HG02938 (cell line): ENCODE results near the gene CNNM1.

Experiments used
- ATAC-seq: cut with Tn5 transposase; IDR thresholded peaks from one replicate; pipeline ENCODE4 v1.9.1; 2021; ENCODE audit warnings: mild to moderate bottlenecking, moderate library complexity; ENCODE audit not compliant: unreplicated experiment

Gene CNNM1

DNA sequence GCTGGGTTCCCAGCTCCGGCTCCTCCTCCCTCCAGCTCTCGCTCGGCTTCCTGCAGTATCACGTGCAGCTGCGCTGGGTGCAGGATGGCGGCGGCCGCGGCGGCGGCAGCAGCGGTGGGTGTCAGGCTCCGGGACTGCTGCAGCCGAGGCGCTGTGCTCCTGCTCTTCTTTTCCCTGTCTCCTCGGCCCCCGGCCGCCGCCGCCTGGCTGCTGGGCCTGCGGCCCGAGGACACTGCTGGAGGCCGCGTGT lies at the start of gene CNNM1:
CNNM1 (plus strand) TSS at position 53 of the 250 bp plus-strand sequence; CDS start at position 85, 32 bp downstream.
- ATAC-seq = no peak

DNA sequence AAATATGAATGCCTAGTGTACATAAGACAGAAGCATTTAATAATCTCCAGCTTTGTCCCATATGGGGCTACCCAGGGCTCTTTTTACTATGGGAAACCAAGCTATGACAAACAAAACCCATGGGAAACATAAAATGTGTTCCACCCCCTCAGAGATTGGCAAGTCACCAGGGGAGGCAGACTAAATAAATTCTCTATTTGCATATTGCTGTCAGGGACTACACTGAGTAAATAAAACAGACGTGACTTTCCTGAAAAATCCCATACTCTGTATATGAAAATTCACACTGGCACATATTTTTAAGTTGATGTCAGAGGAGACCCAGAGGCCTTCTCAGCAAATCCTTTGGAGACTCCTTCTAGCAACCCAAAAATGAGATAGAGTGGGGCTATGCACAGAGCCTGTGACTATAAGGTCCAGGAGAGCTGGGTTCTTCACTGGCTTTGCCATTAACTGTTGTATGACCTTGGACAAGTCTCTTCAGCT lies 49.5 kb upstream of the CNNM1 start:
- no peak for ATAC-seq

DNA sequence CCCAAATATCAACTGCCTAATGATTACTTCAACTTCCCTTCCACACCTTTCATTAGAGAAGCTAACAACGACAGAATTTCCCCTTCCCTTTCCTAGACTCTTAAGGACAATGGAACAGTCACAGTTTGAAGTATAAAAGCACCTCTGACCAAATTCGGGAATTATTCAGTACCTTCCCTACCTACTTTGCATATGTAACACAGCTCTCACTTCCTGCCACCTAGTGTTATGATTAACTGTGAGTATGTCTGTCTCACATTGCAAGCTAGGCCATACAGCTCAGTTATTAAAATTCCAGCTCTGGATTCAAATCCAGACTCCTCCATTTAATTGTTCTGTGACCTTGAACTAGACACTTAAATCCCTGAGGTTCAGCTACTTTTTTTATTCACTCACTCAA lies 48.7 kb upstream of the CNNM1 start:
- peak; percentile 88 for ATAC-seq

DNA sequence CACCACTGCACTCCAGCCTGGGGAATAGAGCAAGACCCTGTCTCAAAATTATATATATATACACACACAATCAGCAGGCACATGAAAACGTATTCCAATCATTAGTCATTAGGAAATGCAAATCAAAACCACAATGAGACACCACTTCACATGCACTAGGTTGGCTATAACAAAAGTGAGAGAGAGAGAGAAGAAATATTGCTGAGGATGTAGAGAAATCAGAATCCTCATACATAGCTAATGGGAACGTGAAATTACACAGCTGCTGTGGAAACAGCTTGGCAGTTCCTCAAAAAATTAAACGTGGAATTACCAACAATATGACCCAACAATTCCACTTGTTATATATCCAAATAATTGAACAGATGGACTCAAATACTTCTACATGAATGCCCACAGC lies 43.3 kb upstream of the CNNM1 start:
- no peak for ATAC-seq

DNA sequence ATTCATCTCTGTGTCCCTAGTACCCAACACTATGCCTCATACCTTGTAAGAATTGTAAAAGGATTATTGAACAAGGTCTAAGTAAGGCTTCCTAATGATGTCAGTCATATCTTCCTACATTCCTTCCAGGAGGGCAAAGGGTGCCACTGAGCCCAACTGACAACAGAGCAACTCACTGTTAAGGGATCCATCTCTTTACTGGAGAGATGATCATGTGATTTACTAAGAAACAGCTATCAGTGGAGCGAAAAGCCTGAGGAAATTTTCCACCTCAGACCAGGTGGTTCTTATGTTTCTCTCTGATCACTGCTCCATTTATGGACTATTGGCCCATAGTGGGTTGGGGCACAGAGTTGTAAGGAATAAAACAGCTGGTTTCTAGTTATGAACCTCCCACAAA lies 38.9 kb upstream of the CNNM1 start:
- no peak for ATAC-seq

DNA sequence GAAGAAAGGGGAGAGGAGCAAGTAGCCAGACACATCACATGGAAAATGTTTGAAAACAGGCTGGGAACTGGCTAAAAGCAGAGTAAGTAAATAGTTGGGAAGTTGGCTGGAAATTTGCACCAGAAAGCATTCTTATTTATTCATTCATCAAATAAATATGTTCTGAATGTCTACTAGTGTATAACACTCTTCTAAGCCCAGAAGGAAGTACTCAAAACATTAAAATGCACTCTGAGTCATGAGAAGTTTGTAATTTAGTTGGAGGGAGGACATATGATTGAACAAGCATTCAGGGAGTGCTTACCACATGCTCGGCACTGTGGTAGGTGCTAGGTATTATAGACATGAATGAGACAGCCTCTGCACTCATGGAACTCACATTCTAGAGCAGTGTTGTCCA lies 37.0 kb upstream of the CNNM1 start:
- no peak for ATAC-seq

DNA sequence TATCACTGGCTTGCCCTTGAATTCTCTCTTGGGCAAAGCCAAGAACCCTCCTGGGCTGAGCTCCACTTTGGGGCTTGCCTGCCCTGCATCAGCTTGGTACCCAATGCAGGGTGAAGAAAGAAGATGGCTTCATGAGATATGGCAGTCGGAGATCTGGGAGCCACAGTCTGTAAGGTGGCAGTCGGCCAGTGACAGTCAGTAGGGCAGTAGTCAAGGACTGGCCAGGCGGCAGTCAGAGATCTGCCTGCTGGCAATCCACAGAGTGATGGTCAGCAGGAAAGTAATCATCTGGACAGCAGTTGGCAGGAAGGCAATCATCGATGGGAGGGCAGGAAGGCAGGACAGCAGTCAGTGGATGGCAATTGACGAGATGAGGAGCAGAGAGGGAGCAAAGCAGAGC lies 32.6 kb upstream of the CNNM1 start:
- ATAC-seq = no peak

DNA sequence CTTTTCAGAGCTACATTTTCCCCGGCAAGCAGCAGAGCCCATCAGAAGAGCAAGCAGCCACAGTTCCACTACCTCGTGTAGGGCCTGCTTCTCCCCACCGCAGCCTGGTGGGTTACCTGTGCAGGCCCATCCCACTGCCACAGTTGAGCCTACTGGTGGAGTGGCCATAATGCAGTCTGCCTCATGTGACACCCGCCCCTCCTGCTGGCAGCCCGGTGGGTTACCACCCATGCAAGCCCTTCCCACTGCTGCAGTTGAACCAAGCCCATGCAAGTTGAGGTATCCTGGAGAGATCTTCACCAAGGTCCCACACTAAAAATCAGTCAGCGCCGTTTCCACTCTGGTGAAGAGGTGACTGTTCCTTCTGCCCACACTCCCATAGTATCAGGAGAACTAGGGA lies 32.1 kb upstream of the CNNM1 start:
- ATAC-seq = no peak

DNA sequence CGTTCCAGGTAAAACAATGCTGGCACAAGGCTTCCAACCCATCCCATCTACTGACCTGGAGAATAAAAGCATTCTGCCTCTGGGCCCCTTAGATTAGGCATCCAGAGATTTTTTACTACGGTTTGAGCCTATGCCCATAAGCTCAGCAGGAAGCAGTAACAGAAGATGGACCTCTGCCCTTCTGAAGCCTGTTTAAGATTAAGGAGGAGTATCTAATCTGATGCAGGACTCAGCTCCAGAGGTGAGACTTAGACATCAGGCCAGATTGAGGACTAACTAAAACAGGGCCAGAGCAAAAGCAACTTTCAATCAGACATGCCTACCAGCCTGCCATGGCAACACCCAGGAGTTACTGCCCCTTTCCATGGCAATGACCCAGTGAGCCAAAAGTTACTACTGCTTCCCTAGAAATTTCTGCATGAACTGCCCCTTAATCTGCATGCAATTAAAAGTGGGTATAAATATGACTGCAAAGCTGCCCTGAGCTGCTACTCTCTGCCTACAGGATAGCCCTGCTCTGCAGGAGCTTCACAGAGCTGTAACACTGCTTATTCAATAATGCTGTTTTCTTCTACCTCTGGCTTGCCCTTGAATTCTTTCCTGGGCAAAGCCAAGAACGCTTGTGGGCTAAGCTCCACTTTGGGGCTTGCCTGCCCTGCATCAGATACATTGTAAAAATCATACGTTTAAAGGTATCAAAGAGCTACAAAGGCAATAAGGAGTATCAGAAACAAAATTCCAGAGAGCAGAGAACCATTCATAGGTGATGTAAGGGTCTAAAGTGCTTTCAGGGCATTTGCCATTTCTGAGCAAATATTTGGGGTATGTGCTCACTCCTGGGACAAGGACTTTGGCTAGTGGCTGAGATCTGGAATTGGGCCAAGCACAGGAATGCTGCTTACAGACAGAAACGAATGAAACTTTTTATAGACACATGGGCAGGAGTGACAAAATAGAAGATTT lies 25.0 kb upstream of the CNNM1 start:
- ATAC-seq = no peak

DNA sequence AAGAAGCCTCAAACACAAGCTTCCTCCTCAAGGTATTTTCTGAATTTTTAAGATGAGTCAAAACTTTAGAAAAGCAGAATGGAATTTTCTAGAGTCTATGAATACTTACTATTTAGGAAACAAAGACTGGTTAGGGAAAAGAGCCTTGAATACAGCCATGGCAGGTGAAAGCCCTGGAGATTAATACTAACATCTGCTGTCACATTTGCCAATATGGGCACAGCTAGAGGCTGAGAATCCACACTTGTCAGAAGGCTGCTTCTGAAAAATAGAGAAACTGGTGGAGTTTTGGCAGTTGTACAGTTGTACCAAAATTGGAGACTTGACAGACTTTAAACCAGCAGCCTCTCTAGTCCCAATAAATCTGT lies 24.3 kb upstream of the CNNM1 start:
- ATAC-seq = no peak

DNA sequence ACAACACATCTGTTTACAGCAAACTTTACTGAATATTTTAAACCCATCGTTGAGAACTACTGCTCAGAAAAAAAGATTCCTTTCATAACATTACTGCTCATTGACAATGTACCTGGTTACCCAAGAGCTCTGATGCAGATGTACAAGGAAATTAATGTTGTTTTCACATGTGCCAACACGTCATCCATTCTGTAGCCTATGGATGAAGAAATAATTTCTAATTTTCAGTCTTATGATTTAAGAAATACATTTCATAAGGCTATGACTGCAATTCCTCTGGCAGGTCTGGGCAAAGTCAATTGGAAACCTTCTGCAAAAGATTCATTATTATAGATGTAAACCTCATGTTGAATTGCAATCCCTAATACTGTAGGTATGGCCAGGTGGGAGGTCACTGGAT lies 16.7 kb upstream of the CNNM1 start:
- no peak for ATAC-seq

DNA sequence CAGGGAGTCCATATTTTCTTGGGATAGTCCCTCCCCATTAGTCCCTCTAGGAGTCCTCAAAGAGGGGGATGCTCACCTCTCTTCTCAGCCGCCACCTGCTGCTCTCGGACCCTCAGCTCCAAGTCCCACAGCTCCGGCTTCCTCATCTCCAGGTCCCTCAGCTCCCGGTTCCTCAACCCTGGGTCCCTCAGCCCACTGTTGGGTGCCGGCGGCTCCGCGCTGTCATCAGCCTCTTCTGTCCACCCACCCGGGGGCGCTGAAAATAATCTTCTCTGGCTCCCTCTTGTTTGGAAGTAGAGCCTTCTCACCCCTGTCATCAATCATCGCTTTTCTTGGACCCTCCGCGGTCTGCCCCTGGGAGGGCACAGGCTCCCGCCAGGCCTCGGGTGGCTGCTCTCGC lies 13.3 kb upstream of the CNNM1 start:
- ATAC-seq = no peak

DNA sequence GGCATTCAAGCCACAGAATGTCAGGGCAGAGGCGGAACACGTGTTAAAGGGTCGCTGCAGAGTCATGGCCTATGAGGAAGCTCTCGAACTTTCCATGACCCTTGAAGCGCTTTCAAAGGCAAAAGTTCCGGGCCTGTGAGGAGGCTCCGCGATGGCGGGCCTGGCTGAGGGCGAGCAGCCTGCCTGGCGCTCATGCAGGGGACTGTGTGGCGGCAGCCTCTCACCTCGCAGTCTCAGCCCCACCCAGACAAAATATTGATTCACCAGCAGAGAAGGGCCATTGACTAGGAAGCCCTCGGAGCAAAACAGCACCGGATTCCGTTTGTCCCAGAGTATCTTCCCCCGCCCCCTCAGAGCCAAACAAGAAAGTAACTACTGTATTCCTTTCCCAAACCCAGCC lies 12.8 kb upstream of the CNNM1 start:
- ATAC-seq = no peak

DNA sequence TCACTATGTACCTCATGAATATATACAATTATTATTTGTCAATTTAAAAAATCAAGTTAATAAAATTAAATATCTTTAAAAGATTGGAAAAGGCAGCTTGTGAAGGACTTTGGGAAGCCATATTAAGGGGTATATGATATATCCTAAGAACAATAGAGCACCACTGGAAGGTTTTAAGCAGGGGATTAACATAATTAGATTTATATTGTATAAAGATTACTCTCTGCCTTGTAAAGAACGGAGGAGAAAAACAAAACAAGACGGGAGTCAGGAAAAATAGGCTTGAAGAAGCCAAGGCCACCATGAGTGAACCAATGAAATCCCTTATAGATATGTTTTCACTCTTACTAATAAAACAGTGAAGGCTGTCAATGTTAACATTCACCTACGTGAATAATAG lies 11.1 kb upstream of the CNNM1 start:
- ATAC-seq = no peak

DNA sequence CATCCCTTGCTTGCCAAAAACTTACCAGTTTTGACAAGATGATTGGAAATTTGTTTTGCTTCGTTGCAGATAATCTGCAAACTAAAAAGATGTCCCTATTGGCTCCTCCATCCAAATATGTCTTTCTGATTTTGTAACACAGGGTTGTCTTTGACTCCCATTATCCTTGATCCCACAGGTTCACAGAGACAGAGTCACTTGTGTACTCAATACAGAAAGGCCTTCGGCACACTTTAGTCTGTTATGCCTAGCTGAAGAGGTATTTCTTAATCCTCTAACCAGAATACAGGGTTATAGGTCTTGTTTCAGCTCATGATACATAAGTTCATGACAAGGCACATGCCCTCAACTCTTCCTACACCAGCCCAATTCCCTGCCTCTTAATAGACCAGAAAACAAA lies 10.7 kb upstream of the CNNM1 start:
- ATAC-seq = no peak

DNA sequence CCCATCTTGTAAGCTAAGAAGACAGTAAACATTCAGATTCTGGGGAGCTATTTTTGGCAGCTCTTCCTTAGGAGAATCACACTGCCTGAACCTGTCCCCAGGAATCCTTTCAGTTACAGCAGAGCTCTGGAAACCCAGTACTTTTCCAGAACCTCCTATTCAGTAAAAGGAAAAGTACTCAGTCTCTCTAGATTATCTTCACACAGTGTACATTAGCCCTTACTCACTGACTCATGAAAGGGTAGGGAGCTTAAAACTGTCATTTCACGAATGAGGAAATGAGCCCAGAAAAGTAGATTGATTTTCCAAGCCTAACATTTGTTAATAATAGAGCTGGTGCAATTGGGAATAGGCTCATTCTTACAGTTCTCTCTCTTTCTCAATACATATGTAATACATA lies 3.9 kb upstream of the CNNM1 start:
- no peak for ATAC-seq

DNA sequence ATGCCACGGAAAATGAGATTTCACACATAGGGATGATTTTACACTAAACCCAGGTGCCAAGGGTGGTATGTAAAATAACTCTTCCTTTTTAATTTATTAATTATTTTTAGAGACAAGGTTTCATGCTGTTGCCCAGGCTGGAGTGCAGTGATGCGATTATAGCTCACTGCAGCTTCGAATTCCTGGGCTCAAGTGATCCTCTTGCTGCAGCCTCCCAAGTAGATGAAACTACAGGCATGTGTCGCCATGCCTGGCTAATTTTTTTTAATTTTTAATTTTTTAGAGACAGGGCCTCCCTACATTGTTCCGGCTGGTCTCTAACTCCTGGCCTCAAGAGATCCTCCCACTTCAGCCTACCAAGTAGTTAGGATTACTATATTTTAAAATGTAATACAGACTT lies 2.3 kb upstream of the CNNM1 start:
- no peak for ATAC-seq

DNA sequence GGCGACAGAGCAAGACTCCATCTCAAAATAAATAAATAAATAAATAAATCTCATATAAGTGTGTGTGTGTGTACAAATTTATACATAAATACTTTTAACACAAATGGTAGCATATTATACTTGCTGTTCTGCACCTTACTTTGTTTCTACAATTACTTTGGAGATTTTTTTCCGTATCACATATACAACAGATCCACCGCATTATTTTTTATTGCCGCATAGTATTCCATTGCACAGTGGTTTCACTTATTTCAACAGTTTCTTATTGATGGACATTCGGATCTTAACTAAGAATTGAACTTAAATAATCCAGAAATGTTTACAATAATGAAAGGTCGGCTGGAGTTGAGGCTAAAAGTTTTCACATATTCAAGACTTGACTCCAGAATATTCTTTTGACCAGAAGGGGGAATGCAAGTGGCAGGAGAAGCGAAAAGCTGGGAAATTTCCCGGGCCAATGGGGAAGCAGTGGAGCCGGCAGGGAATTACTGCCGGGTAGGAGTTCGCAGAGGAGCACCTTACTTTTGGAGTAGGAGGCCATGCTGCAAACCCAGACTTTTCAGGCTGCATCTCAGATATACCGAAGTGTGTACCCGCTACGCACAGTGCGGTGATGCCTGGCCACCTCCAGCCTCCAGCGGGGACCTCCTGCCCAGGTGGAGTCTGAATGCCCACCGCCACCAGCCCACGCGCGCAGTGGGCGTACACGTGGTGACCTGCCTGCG lies 415 bp upstream of the CNNM1 start:
- no peak for ATAC-seq

DNA sequence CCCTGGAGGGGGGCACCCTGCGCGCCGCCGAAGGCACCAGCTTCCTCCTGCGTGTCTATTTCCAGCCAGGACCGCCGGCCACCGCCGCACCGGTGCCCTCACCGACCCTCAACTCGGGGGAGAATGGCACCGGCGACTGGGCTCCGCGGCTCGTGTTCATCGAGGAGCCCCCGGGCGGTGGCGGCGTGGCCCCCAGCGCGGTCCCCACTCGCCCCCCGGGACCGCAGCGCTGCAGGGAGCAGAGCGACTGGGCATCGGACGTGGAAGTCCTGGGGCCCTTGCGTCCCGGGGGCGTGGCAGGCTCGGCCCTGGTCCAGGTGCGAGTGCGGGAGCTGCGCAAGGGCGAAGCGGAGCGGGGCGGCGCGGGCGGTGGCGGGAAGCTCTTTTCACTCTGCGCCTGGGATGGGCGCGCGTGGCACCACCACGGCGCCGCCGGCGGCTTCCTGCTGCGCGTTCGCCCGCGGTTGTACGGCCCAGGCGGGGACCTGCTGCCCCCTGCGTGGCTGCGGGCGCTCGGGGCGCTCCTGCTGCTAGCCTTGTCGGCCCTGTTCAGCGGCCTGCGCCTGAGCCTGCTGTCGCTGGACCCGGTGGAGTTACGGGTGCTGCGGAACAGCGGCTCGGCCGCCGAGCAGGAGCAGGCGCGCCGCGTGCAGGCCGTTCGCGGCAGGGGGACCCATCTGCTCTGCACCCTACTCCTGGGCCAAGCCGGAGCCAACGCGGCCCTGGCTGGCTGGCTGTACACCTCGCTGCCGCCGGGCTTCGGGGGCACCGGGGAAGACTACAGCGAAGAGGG lies 594 bp downstream of the CNNM1 start:
- no peak for ATAC-seq

DNA sequence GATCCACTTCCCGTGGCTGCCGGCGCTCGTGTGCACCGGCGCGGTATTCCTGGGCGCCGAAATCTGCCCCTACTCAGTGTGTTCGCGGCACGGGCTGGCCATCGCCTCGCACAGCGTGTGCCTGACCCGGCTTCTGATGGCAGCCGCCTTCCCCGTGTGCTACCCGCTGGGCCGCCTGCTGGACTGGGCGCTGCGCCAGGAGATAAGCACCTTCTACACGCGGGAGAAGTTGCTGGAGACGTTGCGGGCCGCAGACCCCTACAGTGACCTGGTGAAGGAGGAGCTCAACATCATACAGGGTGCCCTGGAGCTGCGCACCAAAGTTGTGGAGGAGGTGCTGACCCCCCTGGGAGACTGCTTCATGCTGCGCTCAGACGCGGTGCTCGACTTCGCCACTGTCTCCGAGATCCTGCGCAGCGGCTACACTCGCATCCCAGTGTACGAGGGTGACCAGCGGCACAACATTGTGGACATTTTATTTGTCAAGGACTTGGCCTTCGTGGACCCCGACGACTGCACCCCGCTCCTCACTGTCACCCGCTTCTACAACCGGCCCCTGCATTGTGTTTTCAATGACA lies 1.3 kb downstream of the CNNM1 start:
- ATAC-seq = no peak

DNA sequence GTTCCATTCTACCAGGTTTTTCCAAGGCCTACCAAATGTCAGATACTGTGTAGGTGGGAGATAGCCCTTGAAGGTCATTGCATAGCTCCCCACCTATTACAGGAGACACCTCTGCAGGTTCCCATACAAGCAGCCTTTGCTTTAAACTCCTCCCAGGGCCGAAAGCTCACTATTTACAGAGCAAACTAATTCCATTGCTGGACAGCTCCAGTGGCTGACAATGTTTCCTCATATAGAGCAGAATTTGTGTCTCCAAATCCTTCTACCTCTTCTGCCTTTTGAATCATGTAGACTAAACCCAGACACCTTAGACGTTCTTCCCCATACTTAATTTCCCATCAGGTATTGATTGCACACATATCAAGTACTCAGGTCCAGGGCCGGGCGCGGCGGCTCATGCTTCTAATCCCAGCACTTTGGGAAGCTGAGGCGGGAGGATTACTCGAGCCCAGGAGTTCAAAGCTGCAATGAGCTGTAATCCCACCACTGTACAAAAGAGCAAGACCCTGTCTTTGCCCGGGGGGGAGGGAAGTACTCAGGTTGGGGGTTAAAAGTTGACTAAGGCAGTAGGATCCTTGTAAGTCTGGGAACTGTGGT lies 2.1 kb downstream of the CNNM1 start:
- no peak for ATAC-seq
